ENCODE measurements around the gene CTNND2. TPM values are rescaled to one million over a fixed set of nuclear protein-coding genes. Genes with fewer than 3 reads are reported as not detected.

The CTNND2 gene
- total RNA-seq, 1 experiment from 2014 or later = 7.0 TPM

DNA sequence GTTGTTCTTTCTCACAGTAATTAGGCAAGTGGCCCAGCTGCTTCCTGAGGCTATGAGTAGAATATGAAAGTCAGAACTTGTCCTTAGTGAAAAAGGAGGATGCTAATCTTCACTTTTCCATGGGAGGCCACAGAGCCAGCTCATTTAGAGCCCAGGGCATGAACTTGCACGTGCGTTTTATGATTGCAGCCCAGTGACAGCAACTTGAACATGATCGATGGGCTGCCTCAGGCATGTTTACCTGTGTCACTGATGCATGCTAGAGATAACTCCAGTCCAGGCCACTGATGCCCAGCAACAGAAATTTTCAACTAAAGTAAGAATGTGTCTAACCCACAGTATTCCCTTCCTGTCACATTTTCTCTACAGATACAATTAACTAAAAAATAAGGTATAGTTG, 179.3 kb downstream of the CTNND2 start:
- no peaks in the 10 kb centered on the region for H3K23me2 ChIP-seq (ENCODE audit: insufficient read length, low read depth, low read length, poor library complexity, severe bottlenecking)
- Mint-ChIP-seq H3K36me3 (ENCODE audit: insufficient read depth in 1 of 3, low read depth in 3 of 3) (peaks cover 0 to 1% (median 0%) of the 10 kb centered on the region in 3 experiments; a peak in 2 of 7 replicates), H3K27me3 (ENCODE audit: low read depth) (no peaks in the 10 kb centered on the region; the same call in 1 of the 2 replicates), H3K4me1 (no peaks in the 10 kb centered on the region), H3K27ac (no peak overlapping the region; a peak in 1 of 7 replicates), H3K9me3 (no peaks in the 10 kb centered on the region; a peak in 1 of 5 replicates), H3K4me3 (no peak overlapping the region)
- H3K9me3 ChIP-seq (ENCODE audit: control insufficient read depth, low read depth, low read length) = no peaks in the 10 kb centered on the region
- no peak overlapping the region for H2BK120ac ChIP-seq (ENCODE audit: low read depth, low read length, poor library complexity, severe bottlenecking)
- no CpG with 5 or more reads among the region's 3 CpGs for WGBS (ENCODE audit: extremely low coverage, insufficient read length, low lambda C conversion rate)
- H3K79me2 ChIP-seq (ENCODE audit: insufficient read depth, low read length) = no peaks in the 10 kb centered on the region
- H2BK12ac ChIP-seq (ENCODE audit: insufficient read length, low read depth, low read length) = no peak overlapping the region
- H3K27me3 ChIP-seq (ENCODE audit: insufficient read depth, low read length) = no peaks in the 10 kb centered on the region
- H3K9ac ChIP-seq (ENCODE audit: extremely low read depth, insufficient read length, low read length) = no peak overlapping the region
- TF ChIP-seq, protein P1, sequence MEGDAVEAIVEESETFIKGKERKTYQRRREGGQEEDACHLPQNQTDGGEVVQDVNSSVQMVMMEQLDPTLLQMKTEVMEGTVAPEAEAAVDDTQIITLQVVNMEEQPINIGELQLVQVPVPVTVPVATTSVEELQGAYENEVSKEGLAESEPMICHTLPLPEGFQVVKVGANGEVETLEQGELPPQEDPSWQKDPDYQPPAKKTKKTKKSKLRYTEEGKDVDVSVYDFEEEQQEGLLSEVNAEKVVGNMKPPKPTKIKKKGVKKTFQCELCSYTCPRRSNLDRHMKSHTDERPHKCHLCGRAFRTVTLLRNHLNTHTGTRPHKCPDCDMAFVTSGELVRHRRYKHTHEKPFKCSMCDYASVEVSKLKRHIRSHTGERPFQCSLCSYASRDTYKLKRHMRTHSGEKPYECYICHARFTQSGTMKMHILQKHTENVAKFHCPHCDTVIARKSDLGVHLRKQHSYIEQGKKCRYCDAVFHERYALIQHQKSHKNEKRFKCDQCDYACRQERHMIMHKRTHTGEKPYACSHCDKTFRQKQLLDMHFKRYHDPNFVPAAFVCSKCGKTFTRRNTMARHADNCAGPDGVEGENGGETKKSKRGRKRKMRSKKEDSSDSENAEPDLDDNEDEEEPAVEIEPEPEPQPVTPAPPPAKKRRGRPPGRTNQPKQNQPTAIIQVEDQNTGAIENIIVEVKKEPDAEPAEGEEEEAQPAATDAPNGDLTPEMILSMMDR (conservative IDR thresholded peaks at IDR 0.05) = no peak
- H2BK20ac ChIP-seq (ENCODE audit: low read depth, low read length, poor library complexity, severe bottlenecking) = no peak overlapping the region
- H2BK5ac ChIP-seq (ENCODE audit: insufficient read length, low read length) = no peak overlapping the region
- H2AFZ ChIP-seq (ENCODE audit: low read length) = no peak overlapping the region
- no peak overlapping the region for H3T11ph ChIP-seq (ENCODE audit: low read length)
- no peak overlapping the region for H4K91ac ChIP-seq (ENCODE audit: insufficient read length, low read depth, low read length)
- no peak overlapping the region for H4K5ac ChIP-seq (ENCODE audit: insufficient read length, low read depth, low read length)
- no peak overlapping the region for H2BK15ac ChIP-seq (ENCODE audit: low read depth, low read length)
- H3K4me2 ChIP-seq (ENCODE audit: insufficient read depth, insufficient read length, low read length) = no peak overlapping the region
- no peak overlapping the region for H4K8ac ChIP-seq (replicated peaks; ENCODE audit: insufficient read length, low read depth, low read length)
- H3K23ac ChIP-seq (ENCODE audit: insufficient read length, low read depth, low read length) = no peak overlapping the region
- H4K20me1 ChIP-seq (ENCODE audit: control insufficient read depth, insufficient read depth, insufficient read length) = no peaks in the 10 kb centered on the region
- no peak overlapping the region for H3K18ac ChIP-seq (ENCODE audit: insufficient read length, low read depth, low read length)
- no peak overlapping the region for H3K14ac ChIP-seq (ENCODE audit: insufficient read depth, low read length)
- no peak overlapping the region for H3K27ac ChIP-seq (ENCODE audit: insufficient read length, low read depth, low read length)
- H3K56ac ChIP-seq (ENCODE audit: insufficient read length, low read depth, low read length) = no peak overlapping the region
- no peaks in the 10 kb centered on the region for H3K4me1 ChIP-seq (ENCODE audit: insufficient read depth, low read length)
- no peak overlapping the region for H3K4ac ChIP-seq (ENCODE audit: low read depth, low read length)
- no peak overlapping the region for H2AK5ac ChIP-seq (ENCODE audit: insufficient read length, low read length)
- H3K79me1 ChIP-seq (ENCODE audit: insufficient read depth, low read depth, low read length, poor library complexity, severe bottlenecking) = no peaks in the 10 kb centered on the region
- no peak for DNase-seq
